ENCODE measurements around the gene MPND. TPM values are rescaled to one million over a fixed set of nuclear protein-coding genes. Genes with fewer than 3 reads are reported as not detected.

Gene MPND
- total RNA-seq, 2 experiments from 2014 or later = 7.2 to 19.1 TPM

- no peak overlapping the region for H2AFZ ChIP-seq (ENCODE audit: low read length)
- no peaks in the 10 kb centered on the region for H3K9me3 ChIP-seq (ENCODE audit: low read length)
- TF ChIP-seq, protein P1, sequence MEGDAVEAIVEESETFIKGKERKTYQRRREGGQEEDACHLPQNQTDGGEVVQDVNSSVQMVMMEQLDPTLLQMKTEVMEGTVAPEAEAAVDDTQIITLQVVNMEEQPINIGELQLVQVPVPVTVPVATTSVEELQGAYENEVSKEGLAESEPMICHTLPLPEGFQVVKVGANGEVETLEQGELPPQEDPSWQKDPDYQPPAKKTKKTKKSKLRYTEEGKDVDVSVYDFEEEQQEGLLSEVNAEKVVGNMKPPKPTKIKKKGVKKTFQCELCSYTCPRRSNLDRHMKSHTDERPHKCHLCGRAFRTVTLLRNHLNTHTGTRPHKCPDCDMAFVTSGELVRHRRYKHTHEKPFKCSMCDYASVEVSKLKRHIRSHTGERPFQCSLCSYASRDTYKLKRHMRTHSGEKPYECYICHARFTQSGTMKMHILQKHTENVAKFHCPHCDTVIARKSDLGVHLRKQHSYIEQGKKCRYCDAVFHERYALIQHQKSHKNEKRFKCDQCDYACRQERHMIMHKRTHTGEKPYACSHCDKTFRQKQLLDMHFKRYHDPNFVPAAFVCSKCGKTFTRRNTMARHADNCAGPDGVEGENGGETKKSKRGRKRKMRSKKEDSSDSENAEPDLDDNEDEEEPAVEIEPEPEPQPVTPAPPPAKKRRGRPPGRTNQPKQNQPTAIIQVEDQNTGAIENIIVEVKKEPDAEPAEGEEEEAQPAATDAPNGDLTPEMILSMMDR (conservative IDR thresholded peaks at IDR 0.05; ENCODE audit: low read length) = no peak
- no peak for TF ChIP-seq EZH2phosphoT487 (IDR thresholded peaks at IDR 0.05; ENCODE audit: borderline replicate concordance, low read depth, low read length)
- intact Hi-C loops (cut with micrococcal nuclease; ENCODE audit: unreplicated experiment) = no loop called here
- peaks cover 34% of the 10 kb centered on the region for H3K4me1 ChIP-seq (ENCODE audit: insufficient read depth, low read length, poor library complexity, severe bottlenecking)
- H3K4me2 ChIP-seq (ENCODE audit: low read length) = no peak overlapping the region
- peaks cover 3% of the 10 kb centered on the region; the same call in 1 of the 2 replicates for H4K20me1 ChIP-seq (ENCODE audit: insufficient read depth, low read length)
- ChIA-PET CTCF (ENCODE audit: unreplicated experiment) (no interaction called here), POLR2A (no interaction called here)
- peaks cover 41% of the 10 kb centered on the region for H3K36me3 ChIP-seq (ENCODE audit: insufficient read depth, low read length)
- no peak for DNase-seq (ENCODE audit: low spot score)
- H3K27ac ChIP-seq (ENCODE audit: low read depth, low read length, poor library complexity, severe bottlenecking) = no peak overlapping the region
- peaks cover 3% of the 10 kb centered on the region; the same call in 1 of the 2 replicates for H3K79me2 ChIP-seq (ENCODE audit: insufficient read depth, low read depth, low read length)
- no peaks in the 10 kb centered on the region for H3K9me2 ChIP-seq (ENCODE audit: insufficient read depth, low read length)
- no peak overlapping the region for H3K4me3 ChIP-seq (ENCODE audit: low read depth, low read length, poor library complexity, severe bottlenecking)
- no TSS peak for BruUV-seq (replicated peaks)
Measured at GRCh38 chr19:4367336-4367723, 24.0 kb downstream of the MPND start.

DNA sequence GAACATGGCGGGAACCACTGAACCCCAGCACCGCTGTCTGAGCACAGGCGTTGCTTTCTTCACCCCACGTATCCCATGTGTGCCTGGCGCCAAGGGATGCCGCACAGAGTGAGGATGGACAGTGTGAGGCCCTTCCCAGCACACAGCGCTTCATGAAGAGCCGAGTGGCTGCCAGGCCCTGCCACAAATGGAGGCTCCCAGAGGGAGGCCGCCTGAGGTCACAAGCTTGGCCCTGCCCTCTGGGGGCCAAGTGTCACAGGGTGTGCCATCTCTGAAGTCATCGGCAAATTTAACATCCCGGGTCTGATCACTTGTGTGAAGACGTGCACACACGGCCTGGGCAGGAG lies 24.4 kb downstream of the MPND start:
- peaks cover 3% of the 10 kb centered on the region; the same call in 1 of the 2 replicates for H3K79me2 ChIP-seq (ENCODE audit: insufficient read depth, low read depth, low read length)
- no peaks in the 10 kb centered on the region for H3K9me3 ChIP-seq (ENCODE audit: low read length)
- no TSS peak for BruUV-seq (replicated peaks)
- H4K20me1 ChIP-seq (ENCODE audit: insufficient read depth, low read length) = peaks cover 3% of the 10 kb centered on the region; the same call in 1 of the 2 replicates
- DNase-seq (ENCODE audit: low spot score) = no peak
- peak overlapping the region; percentile 79 for H3K27ac ChIP-seq (ENCODE audit: low read depth, low read length, poor library complexity, severe bottlenecking)
- H3K4me1 ChIP-seq (ENCODE audit: insufficient read depth, low read length, poor library complexity, severe bottlenecking) = peaks cover 34% of the 10 kb centered on the region
- H3K4me2 ChIP-seq (ENCODE audit: low read length) = no peak overlapping the region
- no peaks in the 10 kb centered on the region for H3K9me2 ChIP-seq (ENCODE audit: insufficient read depth, low read length)
- H3K36me3 ChIP-seq (ENCODE audit: insufficient read depth, low read length) = peaks cover 37% of the 10 kb centered on the region
- H2AFZ ChIP-seq (ENCODE audit: low read length) = no peak overlapping the region
- intact Hi-C loops (cut with micrococcal nuclease; ENCODE audit: unreplicated experiment) = no loop called here
- no peak overlapping the region for H3K4me3 ChIP-seq (ENCODE audit: low read depth, low read length, poor library complexity, severe bottlenecking)
- CTCF ChIA-PET (ENCODE audit: unreplicated experiment) = no interaction called here
- POLR2A ChIA-PET = no interaction called here
- TF ChIP-seq, protein P1 (conservative IDR thresholded peaks at IDR 0.05; ENCODE audit: low read length) = no peak
- no peak for TF ChIP-seq EZH2phosphoT487 (IDR thresholded peaks at IDR 0.05; ENCODE audit: borderline replicate concordance, low read depth, low read length)

DNA sequence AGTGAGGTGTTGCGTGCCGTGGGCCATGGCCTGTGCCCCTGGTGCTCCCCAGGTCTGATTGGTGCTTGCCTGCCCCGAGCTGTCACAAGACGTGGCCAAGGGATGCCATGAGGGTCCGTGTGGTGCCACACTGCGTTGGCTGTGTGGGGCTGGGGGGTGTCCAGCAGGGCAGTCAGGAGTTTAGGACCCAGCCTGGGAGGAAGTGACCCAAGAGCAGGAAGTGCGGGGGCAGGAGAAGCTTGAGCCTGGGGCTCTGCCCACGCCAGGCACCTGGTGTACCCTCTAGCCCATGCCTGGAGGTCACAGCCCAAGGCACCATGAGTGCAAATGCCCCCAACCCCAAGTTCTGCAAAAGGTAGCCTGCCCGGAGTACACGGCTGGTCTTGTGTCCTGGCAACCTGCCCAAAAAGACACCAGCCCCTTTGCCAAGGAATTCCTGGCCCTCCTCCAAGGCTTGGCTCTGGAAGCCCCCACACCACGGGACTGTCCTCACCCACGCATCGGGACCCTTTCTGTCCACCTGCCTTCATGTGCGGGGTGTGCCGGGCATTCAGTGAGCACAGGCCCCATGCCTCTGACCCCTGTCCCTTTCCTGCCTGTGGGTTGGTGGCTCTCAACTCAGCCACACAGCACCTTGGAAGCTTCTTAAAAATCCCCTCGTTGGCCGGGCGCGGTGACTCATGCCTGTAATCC lies 24.9 kb downstream of the MPND start:
- no peaks in the 10 kb centered on the region for H3K9me2 ChIP-seq (ENCODE audit: insufficient read depth, low read length)
- no peak overlapping the region for H2AFZ ChIP-seq (ENCODE audit: low read length)
- H3K79me2 ChIP-seq (ENCODE audit: insufficient read depth, low read depth, low read length) = peaks cover 3% of the 10 kb centered on the region; the same call in 1 of the 2 replicates
- peaks cover 3% of the 10 kb centered on the region; the same call in 1 of the 2 replicates for H4K20me1 ChIP-seq (ENCODE audit: insufficient read depth, low read length)
- POLR2A ChIA-PET = no interaction called here
- intact Hi-C loops (cut with micrococcal nuclease; ENCODE audit: unreplicated experiment) = no loop called here
- no peak overlapping the region for H3K4me3 ChIP-seq (ENCODE audit: low read depth, low read length, poor library complexity, severe bottlenecking)
- TF ChIP-seq EZH2phosphoT487 (IDR thresholded peaks at IDR 0.05; ENCODE audit: borderline replicate concordance, low read depth, low read length) = no peak
- TF ChIP-seq, protein P1 (conservative IDR thresholded peaks at IDR 0.05; ENCODE audit: low read length) = no peak
- BruUV-seq (replicated peaks) = no TSS peak
- peaks cover 34% of the 10 kb centered on the region for H3K4me1 ChIP-seq (ENCODE audit: insufficient read depth, low read length, poor library complexity, severe bottlenecking)
- no peak for DNase-seq (ENCODE audit: low spot score)
- CTCF ChIA-PET (ENCODE audit: unreplicated experiment) = no interaction called here
- H3K9me3 ChIP-seq (ENCODE audit: low read length) = no peaks in the 10 kb centered on the region
- H3K27ac ChIP-seq (ENCODE audit: low read depth, low read length, poor library complexity, severe bottlenecking) = peak overlapping the region; percentile 79
- H3K36me3 ChIP-seq (ENCODE audit: insufficient read depth, low read length) = peaks cover 32% of the 10 kb centered on the region
- peak overlapping the region; percentile 92 for H3K4me2 ChIP-seq (ENCODE audit: low read length)

Data from OCI-LY7 (cell line).